Activated naive CD4-positive, alpha-beta T cell treated with anti-CD3 and anti-CD28 coated beads for 36 hours (primary cell): ENCODE results near the gene FITM1. TPM values are rescaled to one million over a fixed set of nuclear protein-coding genes. Genes with fewer than 3 reads are reported as not detected.

Source experiments
- microRNA-seq: library from miRNA; unstranded; fragments of <30 nt; microRNA quantifications from one replicate; pipeline ENCODE4 v1.2.0, GENCODE V29; 2022; ENCODE audit warnings: borderline microRNAs expressed, borderline replicate concordance
- total RNA-seq, 2 experiments: library from RNA; stranded (reverse); gene quantifications; one replicate each; pipeline ENCODE4 v1.2.3, GENCODE V29; 2021

Gene FITM1
- total RNA-seq, 2 experiments from 2014 or later, result 0.19 to 0.30 TPM

Small RNA genes within 50 kb of the gene (microRNA-seq; reads per million reads assigned to microRNA genes)
- gene MIR7703, result not detected

Other genes starting within 250 kb of the FITM1 start
- 10 to 100 TPM; 22.8 to 24.0 TPM for gene DHRS4, start 176.9 kb upstream of the FITM1 start, total RNA-seq
- 10 to 100 TPM; 26.2 to 26.3 TPM for gene DHRS4L2, start 141.7 kb upstream of the FITM1 start, total RNA-seq
- under 1 TPM; 0.48 to 0.99 TPM for gene CARMIL3, start 78.7 kb upstream of the FITM1 start, total RNA-seq
- gene CPNE6, start 59.1 kb upstream of the FITM1 start, total RNA-seq, result not detected
- 100 to 1,000 TPM; 117 TPM for gene PCK2, start 36.3 kb upstream of the FITM1 start, total RNA-seq
- gene DCAF11, start 15.9 kb upstream of the FITM1 start, total RNA-seq, result 10 to 100 TPM; 79.4 to 84.0 TPM
- 1 to 10 TPM; 1.7 to 1.9 TPM for gene NRL, start 15.7 kb upstream of the FITM1 start, total RNA-seq
- 100 to 1,000 TPM; 406 to 416 TPM for gene PSME1, start 5.5 kb downstream of the FITM1 start, total RNA-seq
- gene EMC9, start 10.9 kb downstream of the FITM1 start, total RNA-seq, result 10 to 100 TPM; 38.4 to 38.9 TPM
- gene PSME2, start 16.0 kb downstream of the FITM1 start, total RNA-seq, result 100 to 1,000 TPM; 392 to 404 TPM
- gene RNF31, start 16.8 kb downstream of the FITM1 start, total RNA-seq, result 10 to 100 TPM; 51.1 to 53.8 TPM
- 100 to 1,000 TPM; 202 to 212 TPM for gene IRF9, start 30.6 kb downstream of the FITM1 start, total RNA-seq
- gene REC8, start 41.4 kb downstream of the FITM1 start, total RNA-seq, result 10 to 100 TPM; 19.3 to 22.3 TPM
- gene IPO4, start 58.2 kb downstream of the FITM1 start, total RNA-seq, result 10 to 100 TPM; 64.2 to 74.5 TPM
- gene TM9SF1, start 64.8 kb downstream of the FITM1 start, total RNA-seq, result 10 to 100 TPM; 14.7 to 15.1 TPM
- not detected for gene TSSK4, start 75.0 kb downstream of the FITM1 start, total RNA-seq
- 10 to 100 TPM; 65.2 to 66.5 TPM for gene CHMP4A, start 82.8 kb downstream of the FITM1 start, total RNA-seq
- gene MDP1, start 85.4 kb downstream of the FITM1 start, total RNA-seq, result 10 to 100 TPM; 10.2 to 13.6 TPM
- gene NEDD8, start 101.7 kb downstream of the FITM1 start, total RNA-seq, result 100 to 1,000 TPM; 172 to 196 TPM
- 10 to 100 TPM; 60.5 to 63.7 TPM for gene GMPR2, start 102.3 kb downstream of the FITM1 start, total RNA-seq
- gene TINF2, start 112.0 kb downstream of the FITM1 start, total RNA-seq, result 100 to 1,000 TPM; 117 to 128 TPM
- gene TGM1, start 132.5 kb downstream of the FITM1 start, total RNA-seq, result 10 to 100 TPM; 13.5 to 13.8 TPM
- 10 to 100 TPM; 74.9 to 76.2 TPM for gene RABGGTA, start 140.9 kb downstream of the FITM1 start, total RNA-seq
- gene DHRS1, start 169.1 kb downstream of the FITM1 start, total RNA-seq, result 10 to 100 TPM; 11.8 to 13.8 TPM
- gene NOP9, start 169.2 kb downstream of the FITM1 start, total RNA-seq, result 10 to 100 TPM; 24.8 to 26.4 TPM
- 10 to 100 TPM; 10.9 to 15.1 TPM for gene CIDEB, start 177.3 kb downstream of the FITM1 start, total RNA-seq
- gene LTB4R2, start 179.5 kb downstream of the FITM1 start, total RNA-seq, result 10 to 100 TPM; 12.2 to 12.8 TPM
- gene LTB4R, start 180.8 kb downstream of the FITM1 start, total RNA-seq, result 10 to 100 TPM; 10.6 to 11.4 TPM
- gene ADCY4, start 204.4 kb downstream of the FITM1 start, total RNA-seq, result 1 to 10 TPM; 1.6 to 2.4 TPM
- gene RIPK3, start 209.3 kb downstream of the FITM1 start, total RNA-seq, result 1 to 10 TPM; 5.9 to 7.6 TPM
- under 1 TPM in 1 of 2 experiments, not detected in 1; 0.15 TPM for gene NFATC4, start 237.5 kb downstream of the FITM1 start, total RNA-seq